Ovary (tissue), 3 donors: ENCODE results near the gene UNKL.

Experiments used
- CTCF ChIP-seq, 3 donors: fragments of 450-650 bp in 2 of 3; fragments of 200-600 bp in 1 of 3; IDR thresholded peaks; one replicate each; pipeline versions ENCODE4 v1.5.1 to v1.8.0; 2016 to 2022; ENCODE audit warnings: antibody characterized with exemption in 3 of 3, mild to moderate bottlenecking in 1 of 3
- POLR2A ChIP-seq: fragments of 450-650 bp; IDR thresholded peaks from one replicate; pipeline ENCODE4 v1.6.1; 2017; ENCODE audit warnings: antibody characterized with exemption, mild to moderate bottlenecking, moderate library complexity
- donor health status: DM: no; HTN: no; CAD: no.

DNA sequence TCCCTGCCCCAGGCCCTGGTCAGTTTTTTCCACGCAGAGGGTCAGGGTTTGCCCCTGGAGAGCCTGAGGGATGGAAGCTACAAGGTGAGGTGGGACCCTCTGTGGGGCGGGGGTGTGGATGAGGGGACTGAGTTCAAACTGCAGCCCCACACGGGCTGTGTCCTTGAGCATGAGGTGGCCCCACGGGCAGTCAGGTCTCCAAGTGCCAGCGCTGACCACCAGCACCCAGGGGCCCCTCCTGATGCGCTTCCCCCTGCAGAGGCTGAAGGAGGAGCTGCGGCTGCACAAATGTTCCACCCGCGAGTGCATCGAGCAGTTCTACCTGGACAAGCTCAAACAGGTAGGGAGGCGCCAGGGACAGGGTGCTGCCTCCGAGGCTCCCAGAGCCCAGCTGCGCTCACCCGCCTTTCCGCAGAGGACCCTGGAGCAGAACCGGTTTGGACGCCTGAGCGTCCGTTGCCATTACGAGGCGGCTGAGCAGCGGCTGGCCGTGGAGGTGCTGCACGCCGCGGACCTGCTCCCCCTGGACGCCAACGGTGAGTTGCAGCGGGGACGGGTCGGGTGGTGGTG is 67.1 kb downstream of the UNKL start:
- TF ChIP-seq CTCF (IDR thresholded peaks at IDR 0.05): no peak
- no peak for TF ChIP-seq POLR2A
